ENCODE measurements around the gene TBX19. TPM values are rescaled to one million over a fixed set of nuclear protein-coding genes. Genes with fewer than 3 reads are reported as not detected.

The TBX19 gene
- polyA plus RNA-seq, 1 experiment = 2.3 TPM

DNA sequence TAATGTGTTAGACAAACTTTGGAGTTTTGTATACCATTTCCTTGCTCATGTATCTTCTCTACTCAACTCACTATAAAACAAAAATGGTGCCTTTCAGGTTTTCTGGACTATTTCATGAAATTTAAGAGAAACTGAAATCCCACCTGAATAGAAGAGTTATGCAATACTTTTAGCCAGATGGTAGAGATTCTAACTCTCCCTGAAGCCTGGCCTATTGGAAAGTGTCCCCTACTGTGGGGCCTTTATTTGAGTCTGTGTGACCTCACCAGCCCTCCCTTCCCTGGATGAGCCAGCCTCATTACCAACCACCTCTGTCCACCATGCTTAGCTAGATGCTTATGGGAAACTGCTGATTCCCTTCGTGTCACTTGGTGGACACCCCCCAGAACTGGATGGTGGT is 35.5 kb downstream of the TBX19 start:
- POLR2A ChIA-PET = no interaction called here
- H3K36me3 ChIP-seq (ENCODE audit: control insufficient read depth, insufficient read depth, low read length) = no peaks in the 10 kb centered on the region; the same call in 1 of the 2 replicates
- no peak for DNase-seq (ENCODE audit: low read depth)
- CTCF ChIA-PET = interaction anchor here (0.5 to 1.8 kb wide), 2 partner anchors 81 to 232 kb away, joined by 5 read pairs; no protein-coding TSS in a partner anchor
- no peak for TF ChIP-seq CTCF (IDR thresholded peaks at IDR 0.05; ENCODE audit: insufficient read depth, low read depth, low read length)
- H3K4me3 ChIP-seq (ENCODE audit: low read depth, low read length) = no peak overlapping the region
- no peaks in the 10 kb centered on the region for H3K27me3 ChIP-seq (ENCODE audit: control insufficient read depth, insufficient read depth, low read length)

GRCh38 chr1:168317309-168317708 is 36.6 kb downstream of the TBX19 start:
- H3K27me3 ChIP-seq (ENCODE audit: control insufficient read depth, insufficient read depth, low read length) = no peaks in the 10 kb centered on the region
- H3K4me3 ChIP-seq (ENCODE audit: low read depth, low read length) = no peak overlapping the region
- no peak for TF ChIP-seq CTCF (IDR thresholded peaks at IDR 0.05; ENCODE audit: insufficient read depth, low read depth, low read length)
- ChIA-PET CTCF (no interaction called here), POLR2A (no interaction called here)
- H3K36me3 ChIP-seq (ENCODE audit: control insufficient read depth, insufficient read depth, low read length) = no peaks in the 10 kb centered on the region; the same call in 1 of the 2 replicates
- no peak for DNase-seq (ENCODE audit: low read depth)

- POLR2A ChIA-PET = interaction anchor here (0.6 kb wide), 1 partner anchor 238 kb away, joined by 3 read pairs; no protein-coding TSS in a partner anchor
- H3K27me3 ChIP-seq (ENCODE audit: control insufficient read depth, insufficient read depth, low read length) = no peaks in the 10 kb centered on the region
- no peak for DNase-seq (ENCODE audit: low read depth)
- CTCF ChIA-PET = interaction anchor here (0.9 to 1.4 kb wide), 2 partner anchors 84 to 236 kb away, joined by 4 to 11 read pairs; no protein-coding TSS in a partner anchor
- H3K36me3 ChIP-seq (ENCODE audit: control insufficient read depth, insufficient read depth, low read length) = no peaks in the 10 kb centered on the region; the same call in 1 of the 2 replicates
- TF ChIP-seq CTCF (IDR thresholded peaks at IDR 0.05; ENCODE audit: insufficient read depth, low read depth, low read length) = no peak
- no peak overlapping the region for H3K4me3 ChIP-seq (ENCODE audit: low read depth, low read length)
These were observed 39.0 kb downstream of the TBX19 start for GRCh38 chr1:168319691-168320090.

- Histone ChIP-seq H3K36me3 (ENCODE audit: control insufficient read depth, insufficient read depth, low read length) (no peaks in the 10 kb centered on the region; the same call in 1 of the 2 replicates), H3K27me3 (ENCODE audit: control insufficient read depth, insufficient read depth, low read length) (no peaks in the 10 kb centered on the region), H3K4me3 (ENCODE audit: low read depth, low read length) (no peak overlapping the region)
- no peak for DNase-seq (ENCODE audit: low read depth)
- ChIA-PET POLR2A (no interaction called here), CTCF (interaction anchor here (1.4 to 2.6 kb wide), 3 partner anchors 85 to 237 kb away, joined by 10 to 20 read pairs (median 11); no protein-coding TSS in a partner anchor)
- TF ChIP-seq CTCF (IDR thresholded peaks at IDR 0.05; ENCODE audit: insufficient read depth, low read depth, low read length) = no peak
These were observed 39.5 kb downstream of the TBX19 start for GRCh38 chr1:168320149-168320548.

DNA sequence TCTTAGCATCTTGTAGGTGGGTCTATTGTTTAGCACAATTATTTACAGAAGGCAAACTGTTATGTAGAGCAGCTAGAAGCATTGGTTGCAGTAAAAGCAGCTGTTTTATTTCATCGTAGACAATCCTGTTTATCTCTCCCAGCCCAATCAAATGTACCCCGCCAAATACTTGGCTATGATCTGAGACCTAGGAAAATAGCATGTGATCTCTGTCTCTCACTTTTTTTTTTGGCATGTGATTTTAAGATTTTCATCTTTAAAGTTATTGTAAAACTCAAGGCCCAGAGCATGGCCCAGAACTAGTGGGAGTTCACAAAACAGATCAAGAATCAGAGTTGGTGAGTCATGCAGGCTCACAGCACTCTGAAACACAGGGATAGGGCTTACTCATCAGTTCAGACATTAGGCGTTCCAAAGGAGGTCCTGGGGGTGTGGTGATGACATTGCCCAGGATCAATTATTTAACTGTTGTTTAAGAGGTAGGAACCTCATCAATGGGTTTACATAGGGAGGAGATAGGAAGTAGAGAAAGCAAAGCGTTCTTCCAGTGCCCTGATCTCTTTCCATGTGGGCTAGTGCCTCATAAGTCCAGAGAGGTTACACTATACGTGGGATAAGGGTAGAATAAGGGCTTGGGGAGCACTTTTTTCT is 40.2 kb downstream of the TBX19 start:
- Histone ChIP-seq H3K36me3 (ENCODE audit: control insufficient read depth, insufficient read depth, low read length) (no peaks in the 10 kb centered on the region; the same call in 1 of the 2 replicates), H3K4me3 (ENCODE audit: low read depth, low read length) (no peak overlapping the region), H3K27me3 (ENCODE audit: control insufficient read depth, insufficient read depth, low read length) (no peaks in the 10 kb centered on the region)
- no peak for TF ChIP-seq CTCF (IDR thresholded peaks at IDR 0.05; ENCODE audit: insufficient read depth, low read depth, low read length)
- ChIA-PET CTCF (interaction anchor here (1.0 to 2.6 kb wide), 6 partner anchors 9 to 238 kb away, joined by 3 to 20 read pairs (median 6); partner anchors contain the start of gene TIPRL), POLR2A (no interaction called here)
- peak; percentile 63 for DNase-seq (ENCODE audit: low read depth)

Measured in BJ (cell line).